Activated T-helper 1 cell treated with Interleukin-2 at 50 U/mL for 16 hours (primary cell): Measurements from ENCODE around the gene BRCA1.
"Not testable (repeated sequence)": the region's sequence is repeated elsewhere in the genome, so short reads cannot be mapped to it uniquely, and the experiment has no call there.

Experiments used
- DNase-seq: peaks from one replicate; pipeline ENCODE4 v3.0.0-alpha.2; 2020; ENCODE audit warnings: low read depth

BRCA1 gene

GRCh38 chr17:43068570-43069367 is 56.4 kb downstream of the BRCA1 start:
- no peak for DNase-seq

GRCh38 chr17:43062984-43063638 is 62.1 kb downstream of the BRCA1 start:
- no peak for DNase-seq

GRCh38 chr17:43056051-43056450 is 69.1 kb downstream of the BRCA1 start:
- no peak for DNase-seq

- DNase-seq = not testable (repeated sequence)
These were observed 72.2 kb downstream of the BRCA1 start for GRCh38 chr17:43053008-43053407.

GRCh38 chr17:43051969-43052368 is 73.2 kb downstream of the BRCA1 start:
- no peak for DNase-seq

- no peak for DNase-seq
These were observed 81.1 kb downstream of the BRCA1 start for GRCh38 chr17:43044024-43044423.

GRCh38 chr17:43043307-43043706 is 81.9 kb downstream of the BRCA1 start:
- no peak for DNase-seq

GRCh38 chr17:43042025-43042628 is 83.0 kb downstream of the BRCA1 start:
- DNase-seq = no peak

- no peak for DNase-seq
These were observed 84.5 kb downstream of the BRCA1 start for GRCh38 chr17:43040655-43041054.

- no peak for DNase-seq
These were observed 85.5 kb downstream of the BRCA1 start for GRCh38 chr17:43039646-43040045.

GRCh38 chr17:43034894-43035293 is 90.3 kb downstream of the BRCA1 start:
- DNase-seq = no peak

- no peak for DNase-seq
These were observed 90.9 kb downstream of the BRCA1 start for GRCh38 chr17:43033948-43034881.

- DNase-seq = no peak
These were observed 93.5 kb downstream of the BRCA1 start for GRCh38 chr17:43031666-43032065.

- DNase-seq = no peak
These were observed 94.9 kb downstream of the BRCA1 start for GRCh38 chr17:43030137-43030767.

GRCh38 chr17:43028221-43028861 is 96.8 kb downstream of the BRCA1 start:
- no peak for DNase-seq

GRCh38 chr17:43027091-43028032 is 97.8 kb downstream of the BRCA1 start:
- no peak for DNase-seq

- no peak for DNase-seq
These were observed 98.6 kb downstream of the BRCA1 start for GRCh38 chr17:43026595-43026994.

- no peak for DNase-seq
These were observed 99.2 kb downstream of the BRCA1 start for GRCh38 chr17:43025766-43026537.

GRCh38 chr17:43025290-43025657 is 99.9 kb downstream of the BRCA1 start:
- DNase-seq = no peak
